ENCODE results near the gene GRAP2.

- no peak for TF ChIP-seq CTCF (IDR thresholded peaks at IDR 0.05)
- TF ChIP-seq EZH2 (IDR thresholded peaks at IDR 0.05; ENCODE audit: borderline replicate concordance, insufficient read depth, low read depth, low read length, poor library complexity, severe bottlenecking): no peak
These were observed 97.2 kb downstream of the GRAP2 start for GRCh38 chr22:39997939-39998726.
